Measurements from ENCODE around the gene ADGRE1.

DNA sequence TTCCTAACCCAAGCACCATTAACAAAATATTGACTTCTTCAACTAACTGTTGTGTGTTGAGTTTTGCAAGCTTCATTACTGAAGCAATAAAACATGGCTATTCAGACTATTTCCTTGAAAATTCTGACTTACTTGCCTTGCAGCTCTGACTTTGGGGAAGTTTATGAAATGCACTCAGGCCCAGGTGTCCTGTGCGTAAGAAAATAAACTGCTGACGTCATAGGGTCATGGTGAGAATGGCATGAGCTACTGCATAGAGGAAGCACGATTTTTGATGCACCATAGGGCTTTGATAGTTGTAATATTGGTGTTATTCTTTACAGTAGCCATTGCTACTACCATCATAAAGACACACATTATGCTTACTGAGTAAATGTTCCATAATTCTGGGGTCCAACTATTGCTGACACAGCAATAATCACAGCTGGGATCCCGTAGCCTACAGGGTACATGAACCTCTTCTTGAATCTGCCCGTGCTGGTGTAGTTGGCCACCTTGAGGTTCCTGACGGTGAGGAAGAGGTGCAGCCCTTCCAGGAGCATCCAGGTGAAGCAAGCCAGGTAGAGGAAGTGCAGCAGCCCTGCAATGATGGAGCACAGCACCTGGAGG lies 76.0 kb downstream of the ADGRE1 start:
- TF ChIP-seq FOXM1 (IDR thresholded peaks at IDR 0.05; ENCODE audit: borderline replicate concordance) (no peak), SUZ12 (IDR thresholded peaks at IDR 0.05) (no peak), ARNT (IDR thresholded peaks at IDR 0.05) (no peak), L3MBTL2 (conservative IDR thresholded peaks at IDR 0.05) (no peak), ZNF384 (IDR thresholded peaks at IDR 0.05) (no peak), LEF1 (IDR thresholded peaks at IDR 0.05; ENCODE audit: borderline replicate concordance) (no peak), SP1 (IDR thresholded peaks at IDR 0.05) (no peak), FOXA1 (IDR thresholded peaks at IDR 0.05) (no peak), FOXK2 (IDR thresholded peaks at IDR 0.05) (no peak), BHLHE40 (IDR thresholded peaks at IDR 0.05; ENCODE audit: borderline replicate concordance) (no peak), HDGF (IDR thresholded peaks at IDR 0.05; ENCODE audit: borderline replicate concordance) (no peak), NFRKB (IDR thresholded peaks at IDR 0.05) (no peak), ELF4 (IDR thresholded peaks at IDR 0.05) (no peak)
- TF ChIP-seq, protein P1, sequence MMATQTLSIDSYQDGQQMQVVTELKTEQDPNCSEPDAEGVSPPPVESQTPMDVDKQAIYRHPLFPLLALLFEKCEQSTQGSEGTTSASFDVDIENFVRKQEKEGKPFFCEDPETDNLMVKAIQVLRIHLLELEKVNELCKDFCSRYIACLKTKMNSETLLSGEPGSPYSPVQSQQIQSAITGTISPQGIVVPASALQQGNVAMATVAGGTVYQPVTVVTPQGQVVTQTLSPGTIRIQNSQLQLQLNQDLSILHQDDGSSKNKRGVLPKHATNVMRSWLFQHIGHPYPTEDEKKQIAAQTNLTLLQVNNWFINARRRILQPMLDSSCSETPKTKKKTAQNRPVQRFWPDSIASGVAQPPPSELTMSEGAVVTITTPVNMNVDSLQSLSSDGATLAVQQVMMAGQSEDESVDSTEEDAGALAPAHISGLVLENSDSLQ (IDR thresholded peaks at IDR 0.05): no peak

Measured in HEK293T (cell line).